Parathyroid adenoma (tissue), 2 donors: ENCODE data around the gene ARHGEF26.

Experiments used
- H2AFZ ChIP-seq: fragments of 300-600 bp; sonication (generic); one replicate; pipeline ENCODE4 v1.7.0; 2017; ENCODE audit warnings: antibody characterized with exemption, mild to moderate bottlenecking
- H3K27ac ChIP-seq: fragments of 300-600 bp; sonication (generic); one replicate; pipeline ENCODE4 v1.7.0; 2017
- H3K27me3 ChIP-seq: fragments of 300-600 bp; sonication (generic); one replicate; pipeline ENCODE4 v1.7.0; 2017; ENCODE audit warnings: low read length; ENCODE audit not compliant: control insufficient read depth, insufficient read depth
- H3K36me3 ChIP-seq: fragments of 300-600 bp; sonication (generic); one replicate; pipeline ENCODE4 v1.7.0; 2017; ENCODE audit warnings: low read length; ENCODE audit not compliant: control insufficient read depth, insufficient read depth
- H3K4me1 ChIP-seq: fragments of 300-600 bp; sonication (generic); one replicate; pipeline ENCODE4 v1.7.0; 2017; ENCODE audit warnings: control low read depth
- H3K4me2 ChIP-seq: fragments of 300-600 bp; sonication (generic); one replicate; pipeline ENCODE4 v1.7.0; 2017; ENCODE audit warnings: low read length
- H3K4me3 ChIP-seq: fragments of 300-600 bp; sonication (generic); one replicate; pipeline ENCODE4 v1.7.0; 2017; ENCODE audit warnings: low read depth, low read length
- H3K79me2 ChIP-seq: fragments of 300-600 bp; sonication (generic); one replicate; pipeline ENCODE4 v1.7.0; 2017; ENCODE audit warnings: control low read depth
- H3K9ac ChIP-seq: fragments of 300-600 bp; sonication (generic); one replicate; pipeline ENCODE4 v1.7.0; 2017; ENCODE audit warnings: mild to moderate bottlenecking
- H3K9me3 ChIP-seq: fragments of 300-600 bp; sonication (generic); one replicate; pipeline ENCODE4 v1.7.0; 2017; ENCODE audit warnings: low read length; ENCODE audit not compliant: control insufficient read depth
- CTCF ChIP-seq: fragments of 300-600 bp; sonication (generic); IDR thresholded peaks from one replicate; pipeline ENCODE4 v1.7.0; 2017; ENCODE audit warnings: antibody characterized with exemption, mild to moderate bottlenecking
- donor health status: primary hyperparathyroidism.

Gene ARHGEF26

GRCh38 chr3:154122912-154123559 is 1.8 kb downstream of the ARHGEF26 start:
- Histone ChIP-seq H3K9me3 (no peaks in the 10 kb centered on the region), H3K4me3 (peak overlapping the region; percentile 96), H3K4me2 (peak overlapping the region; percentile 79), H3K9ac (no peak overlapping the region), H3K27me3 (no peaks in the 10 kb centered on the region), H3K79me2 (no peaks in the 10 kb centered on the region), H2AFZ (peak overlapping the region; percentile 97), H3K27ac (peak overlapping the region; percentile 73), H3K36me3 (no peaks in the 10 kb centered on the region), H3K4me1 (no peaks in the 10 kb centered on the region)
- TF ChIP-seq CTCF, result no peak

- no peak overlapping the region for H3K27ac ChIP-seq
- H3K9ac ChIP-seq, result no peak overlapping the region
- H3K27me3 ChIP-seq, result no peaks in the 10 kb centered on the region
- no peaks in the 10 kb centered on the region for H3K4me1 ChIP-seq
- no peaks in the 10 kb centered on the region for H3K9me3 ChIP-seq
- H3K79me2 ChIP-seq, result no peaks in the 10 kb centered on the region
- H3K4me2 ChIP-seq, result peak overlapping the region; percentile 79
- no peak for TF ChIP-seq CTCF
- H3K4me3 ChIP-seq, result peak overlapping the region; percentile 96
- no peak overlapping the region for H2AFZ ChIP-seq
- H3K36me3 ChIP-seq, result no peaks in the 10 kb centered on the region
Observed at GRCh38 chr3:154123906-154124305, 2.7 kb downstream of the ARHGEF26 start.

- Histone ChIP-seq H2AFZ (no peak overlapping the region), H3K79me2 (no peaks in the 10 kb centered on the region), H3K4me1 (peaks cover 9% of the 10 kb centered on the region), H3K27ac (no peak overlapping the region), H3K9ac (no peak overlapping the region), H3K27me3 (no peaks in the 10 kb centered on the region), H3K36me3 (no peaks in the 10 kb centered on the region), H3K4me2 (peak overlapping the region; percentile 79), H3K9me3 (no peaks in the 10 kb centered on the region), H3K4me3 (peak overlapping the region; percentile 96)
- TF ChIP-seq CTCF, result no peak
Observed at GRCh38 chr3:154125378-154126030, 4.3 kb downstream of the ARHGEF26 start.

GRCh38 chr3:154126651-154127050 is 5.5 kb downstream of the ARHGEF26 start:
- Histone ChIP-seq H3K4me2 (no peak overlapping the region), H3K36me3 (no peaks in the 10 kb centered on the region), H3K4me1 (peaks cover 14% of the 10 kb centered on the region), H3K4me3 (peak overlapping the region; percentile 11), H3K27ac (no peak overlapping the region), H3K9me3 (no peaks in the 10 kb centered on the region), H3K27me3 (no peaks in the 10 kb centered on the region), H3K9ac (no peak overlapping the region), H3K79me2 (no peaks in the 10 kb centered on the region), H2AFZ (no peak overlapping the region)
- no peak for TF ChIP-seq CTCF
